Type B pancreatic cell (in vitro differentiated cells): Measurements from ENCODE around the gene SYNDIG1L. TPM values are rescaled to one million over a fixed set of nuclear protein-coding genes. Genes with fewer than 3 reads are reported as not detected.

ENCODE experiments used
- DNase-seq: peaks from one replicate; pipeline ENCODE4 v3.0.0; 2021; ENCODE audit warnings: mixed read lengths; ENCODE audit not compliant: unreplicated experiment; ENCODE audit errors: extremely low spot score
- H3K27ac Mint-ChIP-seq: 2 replicates; pipeline ENCODE4 v1.8.0; 2021; ENCODE audit warnings: mild to moderate bottlenecking, mixed read lengths
- H3K27me3 Mint-ChIP-seq: 2 replicates; pipeline ENCODE4 v1.8.0; 2021; ENCODE audit warnings: mixed read lengths
- H3K36me3 Mint-ChIP-seq: 2 replicates; pipeline ENCODE4 v1.8.0; 2021; ENCODE audit warnings: mixed read lengths
- H3K4me1 Mint-ChIP-seq: one replicate; pipeline ENCODE4 v1.8.0; 2021; ENCODE audit warnings: mixed read lengths; ENCODE audit not compliant: unreplicated experiment
- H3K4me3 Mint-ChIP-seq: 2 replicates; pipeline ENCODE4 v1.8.0; 2021; ENCODE audit warnings: mild to moderate bottlenecking, mixed read lengths
- H3K9me3 Mint-ChIP-seq: 2 replicates; pipeline ENCODE4 v1.8.0; 2021; ENCODE audit warnings: mixed read lengths
- CTCF ChIP-seq: fragments of 200-600 bp; sonication (generic); conservative IDR thresholded peaks from 2 replicates; pipeline ENCODE4 v1.5.0; 2021; ENCODE audit warnings: antibody characterized with exemption, mild to moderate bottlenecking
- total RNA-seq: library from RNA; stranded (reverse); gene quantifications from 2 replicates; pipeline ENCODE4 v1.2.1, GENCODE V29; 2021; ENCODE audit warnings: low replicate concordance

Gene SYNDIG1L
- total RNA-seq, 1 donor from 2014 or later, result 0.36 TPM

GRCh38 chr14:74358176-74358829 lies 67.7 kb downstream of the SYNDIG1L start:
- H3K9me3 Mint-ChIP-seq, result no peaks in the 10 kb centered on the region
- H3K27me3 Mint-ChIP-seq, result peaks cover 8% of the 10 kb centered on the region
- H3K27ac Mint-ChIP-seq, result no peak overlapping the region
- no peak for TF ChIP-seq CTCF
- no peaks in the 10 kb centered on the region for H3K4me1 Mint-ChIP-seq
- H3K4me3 Mint-ChIP-seq, result no peak overlapping the region
- no peak for DNase-seq
- no peaks in the 10 kb centered on the region for H3K36me3 Mint-ChIP-seq

DNA sequence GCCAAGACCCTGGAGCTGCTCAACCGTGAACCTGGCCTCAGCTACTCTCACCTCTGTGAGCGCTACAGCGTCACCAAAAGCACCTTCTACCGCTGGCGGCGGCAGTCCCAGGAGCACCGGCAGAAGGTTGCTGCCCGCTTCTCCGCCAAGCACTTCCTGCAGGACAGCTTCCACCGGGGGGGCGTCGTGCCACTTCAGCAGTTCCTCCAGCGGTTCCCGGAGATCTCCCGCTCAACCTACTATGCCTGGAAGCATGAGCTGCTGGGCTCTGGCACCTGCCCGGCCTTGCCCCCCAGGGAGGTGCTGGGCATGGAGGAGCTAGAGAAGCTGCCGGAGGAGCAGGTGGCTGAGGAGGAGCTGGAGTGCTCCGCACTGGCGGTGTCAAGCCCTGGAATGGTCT lies 68.4 kb downstream of the SYNDIG1L start:
- Mint-ChIP-seq H3K36me3 (no peaks in the 10 kb centered on the region), H3K27me3 (peaks cover 10% of the 10 kb centered on the region), H3K27ac (no peak overlapping the region), H3K4me1 (no peaks in the 10 kb centered on the region), H3K9me3 (no peaks in the 10 kb centered on the region), H3K4me3 (no peak overlapping the region)
- TF ChIP-seq CTCF, result no peak
- DNase-seq, result no peak

DNA sequence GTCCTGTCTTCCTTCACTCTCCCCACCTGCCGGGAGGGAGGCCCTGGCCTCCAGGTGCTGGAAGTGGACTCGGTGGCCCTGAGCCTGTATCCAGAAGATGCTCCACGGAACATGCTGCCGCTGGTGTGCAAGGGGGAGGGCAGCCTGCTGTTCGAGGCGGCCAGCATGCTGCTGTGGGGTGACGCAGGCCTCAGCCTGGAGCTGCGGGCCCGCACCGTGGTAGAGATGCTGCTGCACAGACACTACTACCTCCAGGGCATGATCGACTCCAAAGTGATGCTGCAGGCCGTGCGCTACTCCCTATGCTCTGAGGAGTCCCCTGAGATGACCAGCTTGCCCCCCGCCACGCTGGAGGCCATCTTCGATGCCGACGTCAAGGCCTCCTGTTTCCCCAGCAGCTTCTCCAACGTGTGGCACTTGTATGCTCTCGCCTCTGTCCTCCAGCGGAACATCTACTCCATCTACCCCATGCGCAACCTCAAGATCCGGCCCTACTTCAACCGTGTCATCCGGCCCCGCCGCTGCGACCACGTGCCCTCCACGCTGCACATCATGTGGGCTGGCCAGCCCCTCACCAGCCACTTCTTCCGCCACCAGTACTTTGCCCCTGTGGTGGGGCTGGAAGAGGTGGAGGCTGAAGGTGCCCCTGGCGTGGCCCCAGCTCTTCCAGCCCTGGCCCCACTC lies 69.0 kb downstream of the SYNDIG1L start:
- Mint-ChIP-seq H3K9me3 (no peaks in the 10 kb centered on the region), H3K27ac (no peak overlapping the region), H3K4me1 (no peaks in the 10 kb centered on the region), H3K4me3 (no peak overlapping the region), H3K27me3 (peaks cover 11% of the 10 kb centered on the region), H3K36me3 (no peaks in the 10 kb centered on the region)
- no peak for DNase-seq
- no peak for TF ChIP-seq CTCF

Other genes with a start within 250 kb of the SYNDIG1L start
- 0.12 TPM in 1 of 2 replicates, not detected in the other for gene VSX2, start 186.8 kb downstream of the SYNDIG1L start, total RNA-seq
- gene ABCD4, start 123.3 kb downstream of the SYNDIG1L start, total RNA-seq, result 60.5 and 92.6 TPM in 2 replicates
- gene VRTN, start 77.7 kb downstream of the SYNDIG1L start, total RNA-seq, result not detected in 2 replicates
- 165 and 409 TPM in 2 replicates for gene NPC2, start 67.1 kb upstream of the SYNDIG1L start, total RNA-seq
- 32.0 and 33.4 TPM in 2 replicates for gene ISCA2, start 67.6 kb upstream of the SYNDIG1L start, total RNA-seq
- gene LTBP2, start 186.0 kb upstream of the SYNDIG1L start, total RNA-seq, result 1.1 and 2.4 TPM in 2 replicates